ENCODE results near the gene SUGP1.

GRCh38 chr19:19366434-19367396 is 46.4 kb upstream of the SUGP1 start:
- TF ChIP-seq CTCF (IDR thresholded peaks at IDR 0.05): peak; percentile 89 to 98 (median 96)
- peak; percentile 65 for TF ChIP-seq POLR2AphosphoS5 (IDR thresholded peaks at IDR 0.05)
- TF ChIP-seq POLR2A (IDR thresholded peaks at IDR 0.05): no peak
